HepG2 (cell line): ENCODE measurements around the gene CEP63. TPM values are rescaled to one million over a fixed set of nuclear protein-coding genes. Genes with fewer than 3 reads are reported as not detected.

Experiments used
- ATAC-seq: fragments of 200-7000 bp; cut with Tn5 transposase; 3 replicates; pipeline ENCODE4 v1.9.1; 2020; ENCODE audit warnings: mild to moderate bottlenecking, moderate library complexity
- BruUV-seq: library from RNA; stranded (reverse); fragments of 400-500 nt; replicated peaks from 2 replicates; lab custom pipeline; 2021; lab: Mats Ljungman, UMichigan
- CTCF ChIA-PET: fragments of 300-600 bp; formaldehyde crosslinking; extraction: SDS; loops from one replicate; lab custom pipeline; 2021; ENCODE audit warnings: low total read pairs, inconsistent platforms, low intra/inter-chr PET ratio; lab: Yijun Ruan, JAX
- POLR2A ChIA-PET: fragments of 350-600 bp; sonication (Branson Sonifier 250); formaldehyde crosslinking; loops from one replicate; lab custom pipeline; 2020; ENCODE audit warnings: antibody characterized with exemption, inconsistent platforms; lab: Yijun Ruan, JAX
- DNase-seq: peaks from one replicate; pipeline ENCODE4 v3.0.0-alpha.2; 2015; ENCODE audit warnings: low spot score
- FAIRE-seq: peaks from 3 replicates; lab custom pipeline; 2011; peaks lifted over from hg19 to GRCh38; lab: Jason Lieb, UNC
- H2AFZ ChIP-seq: one replicate; pipeline ENCODE4 v1.6.1; 2011; ENCODE audit warnings: low read length, inconsistent platforms
- H3K27ac ChIP-seq: fragments of 300-600 bp; 3 replicates; pipeline ENCODE4 v1.8.0; 2011; ENCODE audit warnings: mixed run types, mild to moderate bottlenecking, mixed read lengths, low read length, inconsistent platforms; ENCODE audit not compliant: insufficient read depth; ENCODE audit errors: extremely low read length
- H3K27me3 ChIP-seq, 2 experiments: fragments of 200-600 bp in 1 of 2; 2 replicates in 1 of 2; 3 replicates in 1 of 2; pipeline versions ENCODE4 v1.6.0 to v1.8.0; 2011; ENCODE audit warnings: low read length in 2 of 2, mild to moderate bottlenecking in 2 of 2, moderate library complexity in 2 of 2, inconsistent platforms in 1 of 2; ENCODE audit not compliant: insufficient read depth in 2 of 2, control insufficient read depth in 1 of 2
- H3K36me3 ChIP-seq, 2 experiments: fragments of 200-600 bp in 1 of 2; replicated peaks in 1 of 2; 2 replicates in 1 of 2; 3 replicates in 1 of 2; pipeline versions ENCODE4 v1.5.1 to v1.8.0; 2011; ENCODE audit warnings: low read length in 2 of 2, inconsistent platforms in 1 of 2; ENCODE audit not compliant: insufficient read depth in 2 of 2, control insufficient read depth in 1 of 2
- H3K4me1 ChIP-seq: 2 replicates; pipeline ENCODE4 v1.5.1; 2012; ENCODE audit warnings: low read length, inconsistent platforms; ENCODE audit not compliant: insufficient read depth
- H3K4me2 ChIP-seq: 2 replicates; pipeline ENCODE4 v1.6.0; 2011; ENCODE audit warnings: low read depth, low read length, inconsistent platforms
- H3K4me3 ChIP-seq, 3 experiments: fragments of 200-600 bp in 1 of 3; sonication (generic), shearing (Covaris generic) in 1 of 3; replicated peaks in 1 of 3; 2 replicates each; pipeline ENCODE4 v1.5.1; 2011 to 2016; ENCODE audit warnings: low read length in 3 of 3, inconsistent platforms in 2 of 3, low read depth in 2 of 3, mild to moderate bottlenecking in 2 of 3, control low read depth in 1 of 3, mixed read lengths in 1 of 3; ENCODE audit not compliant: insufficient read depth in 1 of 3
- H3K79me2 ChIP-seq: one replicate; pipeline ENCODE4 v1.6.1; 2011; ENCODE audit warnings: low read length, inconsistent platforms; ENCODE audit not compliant: insufficient read depth
- H3K9ac ChIP-seq: 2 replicates; pipeline ENCODE4 v1.6.0; 2011; ENCODE audit warnings: mild to moderate bottlenecking, low read depth, low read length, inconsistent platforms; ENCODE audit not compliant: insufficient read depth
- H3K9me3 ChIP-seq: 2 replicates; pipeline ENCODE4 v1.5.1; 2012; ENCODE audit warnings: mild to moderate bottlenecking, low read length
- H4K20me1 ChIP-seq: 2 replicates; pipeline ENCODE4 v1.6.0; 2011; ENCODE audit warnings: inconsistent platforms, mild to moderate bottlenecking, low read length, moderate library complexity; ENCODE audit not compliant: insufficient read depth
- ARNT ChIP-seq: fragments of 450-650 bp; IDR thresholded peaks from 2 replicates; pipeline ENCODE4 v1.6.1; 2017
- BRCA1 ChIP-seq: sonication (generic); formaldehyde crosslinking; IDR thresholded peaks from 2 replicates; pipeline ENCODE4 v1.4.0; 2020; ENCODE audit warnings: missing genetic modification reagents
- NFKBIZ ChIP-seq: IDR thresholded peaks from 2 replicates; pipeline ENCODE4 v1.6.1; 2018; ENCODE audit warnings: missing genetic modification reagents, missing compliant biosample characterization
- ZBTB33 ChIP-seq: sonication (generic); formaldehyde crosslinking; IDR thresholded peaks from 2 replicates; pipeline ENCODE4 v1.4.0; 2020; ENCODE audit warnings: missing genetic modification reagents
- ZFP36 ChIP-seq: fragments of 150-350 bp; IDR thresholded peaks from 2 replicates; pipeline ENCODE4 v1.6.1; 2018; ENCODE audit warnings: borderline replicate concordance, low read length, low read depth; ENCODE audit not compliant: partially characterized antibody
- ZNF24 ChIP-seq: fragments of 450-650 bp; IDR thresholded peaks from 2 replicates; pipeline ENCODE4 v1.6.1; 2017; ENCODE audit warnings: antibody characterized with exemption, mild to moderate bottlenecking
- ZNF276 ChIP-seq: sonication (generic); formaldehyde crosslinking; IDR thresholded peaks from 2 replicates; pipeline ENCODE4 v1.4.0; 2020; ENCODE audit warnings: mild to moderate bottlenecking, low read depth, missing genetic modification reagents
- ZNF329 ChIP-seq: sonication (generic); formaldehyde crosslinking; IDR thresholded peaks from 2 replicates; pipeline ENCODE4 v1.9.0; 2021; ENCODE audit warnings: low read depth, mild to moderate bottlenecking, missing genetic modification reagents
- ZNF441 ChIP-seq: sonication (generic); formaldehyde crosslinking; IDR thresholded peaks from 2 replicates; pipeline ENCODE4 v1.7.0; 2021; ENCODE audit warnings: missing genetic modification reagents, borderline replicate concordance
- ZSCAN12 ChIP-seq: sonication (generic); formaldehyde crosslinking; IDR thresholded peaks from 2 replicates; pipeline ENCODE4 v1.9.0; 2021; ENCODE audit warnings: mild to moderate bottlenecking, missing genetic modification reagents
- WGBS: methylation state at CpG from one replicate; pipeline ENCODE4 v1.1.6; 2017; ENCODE audit warnings: low lambda C conversion rate; 5-methylcytosine and 5-hydroxymethylcytosine counted together
- in situ Hi-C: cut with HindIII; loops from 2 replicates; pipeline ENCODE4 v1.10.0; 2017; ENCODE audit warnings: low pct_unique_long_range_greater_than_20kb; ENCODE audit not compliant: extremely low pct_ligation_motif_present
- intact Hi-C: fragments of 100-400 bp; cut with micrococcal nuclease; formaldehyde crosslinking; loops from one replicate; pipeline ENCODE4 v1.10.0; 2022; ENCODE audit not compliant: unreplicated experiment
- polyA plus RNA-seq, 8 experiments: library from polyadenylated mRNA; depleted of rRNA in 3 of 8; stranded (reverse) in 7 of 8; unstranded in 1 of 8; fragments of >200 nt; fragmentation: Illumina TruSeq in 4 of 8; extraction: Trizol in 4 of 8; gene quantifications; 2 replicates each; pipeline versions ENCODE4 v1.2.1 to v1.2.3, GENCODE V29; 2011 to 2016; ENCODE audit warnings: low read depth in 4 of 8, missing spikeins in 1 of 8, mixed read lengths in 1 of 8; ENCODE audit not compliant: insufficient read depth in 1 of 8
- total RNA-seq, 5 experiments: library from RNA; depleted of rRNA; stranded (reverse); fragments of >200 nt; fragmentation: Illumina TruSeq; extraction: Trizol; gene quantifications; 2 replicates each; pipeline ENCODE4 v1.2.3, GENCODE V29; 2016; ENCODE audit warnings: low read depth in 1 of 5

Gene CEP63
- total and polyA plus RNA-seq, 2 of the 13 experiments (the other 11 are each of a cell fraction or from before 2014, with no cell fraction given): 7.2 to 18.4 TPM

- peaks cover 3 to 28% of the 10 kb centered on the region in 2 experiments; a peak in 3 of 5 replicates for H3K27me3 ChIP-seq
- intact Hi-C loops: no loop called here
- no peak overlapping the region for H3K4me2 ChIP-seq
- TF ChIP-seq ZNF24: no peak
- no peak for TF ChIP-seq ZFP36
- TF ChIP-seq NFKBIZ (CRISPR knock-in tag): no peak
- TF ChIP-seq ZBTB33 (CRISPR knock-in tag): no peak
- no peak for TF ChIP-seq ARNT
- TF ChIP-seq ZNF276 (CRISPR knock-in tag): no peak
- no peak for TF ChIP-seq ZNF441
- no peak for TF ChIP-seq BRCA1 (CRISPR knock-in tag)
- no peak for TF ChIP-seq ZNF329 (CRISPR knock-in tag)
- TF ChIP-seq ZSCAN12 (CRISPR knock-in tag): no peak
- H3K36me3 ChIP-seq: no peaks in the 10 kb centered on the region
- no peaks in the 10 kb centered on the region for H3K4me1 ChIP-seq
- FAIRE-seq (no peak), ATAC-seq (no peak), DNase-seq (no peak)
- H3K27ac ChIP-seq: no peak overlapping the region
- H4K20me1 ChIP-seq: no peaks in the 10 kb centered on the region
- in situ Hi-C loops: loop anchor here (25.0 kb wide), 2 partner anchors 905 to 1280 kb away; no protein-coding TSS in a partner anchor
- no peak overlapping the region for H3K4me3 ChIP-seq
- H2AFZ ChIP-seq: no peak overlapping the region
- H3K79me2 ChIP-seq: no peaks in the 10 kb centered on the region
- H3K9me3 ChIP-seq: no peaks in the 10 kb centered on the region
- no TSS peak for BruUV-seq
- no peak overlapping the region for H3K9ac ChIP-seq
- 9% methylated on average over 7 of the region's 13 CpGs for WGBS
- ChIA-PET POLR2A (no interaction called here), CTCF (no interaction called here)
Measured at GRCh38 chr3:134607054-134608022, 121.5 kb downstream of the CEP63 start.
